Measurements from ENCODE around the gene MFAP3.

DNA sequence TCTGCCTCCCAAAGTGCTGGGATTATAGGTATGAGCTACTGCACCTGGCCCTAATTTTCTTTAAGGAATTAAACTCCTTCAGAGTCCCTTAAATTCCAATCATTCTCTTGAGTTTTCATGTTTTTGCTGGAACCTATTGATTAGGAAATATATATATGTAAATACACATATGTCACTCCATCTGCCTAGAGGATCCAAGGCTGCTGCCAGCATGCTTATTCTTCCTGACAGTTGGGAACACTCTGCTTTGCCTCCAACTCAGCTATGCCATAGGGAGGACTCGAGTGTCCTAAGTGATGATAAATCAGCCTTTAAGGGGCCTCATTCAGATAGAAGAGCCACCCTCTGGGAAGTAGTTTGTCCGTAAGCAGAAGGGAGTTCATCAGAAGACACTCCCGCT lies 21.8 kb downstream of the MFAP3 start:
- TF ChIP-seq POLR2AphosphoS5 (IDR thresholded peaks at IDR 0.05; ENCODE audit: low read depth, low read length), result no peak
- TF ChIP-seq POLR2A (IDR thresholded peaks at IDR 0.05; ENCODE audit: low read depth, low read length), result no peak
